ENCODE measurements around the gene RNF113B. TPM values are rescaled to one million over a fixed set of nuclear protein-coding genes. Genes with fewer than 3 reads are reported as not detected.

The RNF113B gene
- total and polyA plus RNA-seq, 2 of the 13 experiments (the other 11 are each of a cell fraction or from before 2014, with no cell fraction given), result not detected

GRCh38 chr13:98199480-98199879, 22.4 kb upstream of the RNF113B start (continued):
- TF ChIP-seq MXD3 (CRISPR knock-in tag; IDR thresholded peaks at IDR 0.05) (no peak), E2F1 (CRISPR knock-in tag; IDR thresholded peaks at IDR 0.05) (no peak), TBP (CRISPR knock-in tag; IDR thresholded peaks at IDR 0.05) (no peak), ZNF207 (IDR thresholded peaks at IDR 0.05; ENCODE audit: borderline replicate concordance) (no peak), MYNN (CRISPR knock-in tag; IDR thresholded peaks at IDR 0.05; ENCODE audit: low read depth) (no peak), SMARCC2 (IDR thresholded peaks at IDR 0.05) (no peak), MYPOP (CRISPR knock-in tag; IDR thresholded peaks at IDR 0.05) (peak; percentile 25; the same call in 1 of the 2 replicates), KIAA2018 (CRISPR knock-in tag; IDR thresholded peaks at IDR 0.05; ENCODE audit: borderline replicate concordance) (no peak), GATAD2A (CRISPR knock-in tag; IDR thresholded peaks at IDR 0.05) (peak; percentile 80), ADNP (CRISPR knock-in tag; IDR thresholded peaks at IDR 0.05) (no peak), TFAP4 (IDR thresholded peaks at IDR 0.05; ENCODE audit: borderline replicate concordance, low read depth) (no peak), TMF1 (CRISPR knock-in tag; IDR thresholded peaks at IDR 0.05; ENCODE audit: low read depth) (no peak), FOXP1 (IDR thresholded peaks at IDR 0.05) (no peak), FOXP1 (CRISPR knock-in tag; IDR thresholded peaks at IDR 0.05) (peak; percentile 36; the same call in 1 of the 2 replicates), KDM2A (CRISPR knock-in tag; IDR thresholded peaks at IDR 0.05; ENCODE audit: borderline replicate concordance, low read depth) (no peak), ZBTB25 (CRISPR knock-in tag; IDR thresholded peaks at IDR 0.05) (no peak), ONECUT2 (CRISPR knock-in tag; IDR thresholded peaks at IDR 0.05) (no peak), ZNF354B (CRISPR knock-in tag; IDR thresholded peaks at IDR 0.05) (no peak), ZNF781 (CRISPR knock-in tag; IDR thresholded peaks at IDR 0.05; ENCODE audit: borderline replicate concordance, not compliant biosample characterization) (no peak)
